Smooth muscle cell (in vitro differentiated cells): ENCODE measurements around the gene NKG7. TPM values are rescaled to one million over a fixed set of nuclear protein-coding genes. Genes with fewer than 3 reads are reported as not detected.

Source experiments
- DNase-seq: peaks from one replicate; lab custom pipeline; 2025; ENCODE audit not compliant: unreplicated experiment; lab: John Stamatoyannopoulos, UW
- H2AFZ ChIP-seq: fragments of 200-600 bp; sonication (generic); 2 replicates; pipeline ENCODE4 v1.6.0; 2016; ENCODE audit warnings: antibody characterized with exemption, low read depth, mild to moderate bottlenecking
- H3F3A ChIP-seq: fragments of 200-600 bp; sonication (generic); 2 replicates; pipeline ENCODE4 v1.6.0; 2017; ENCODE audit warnings: antibody characterized with exemption, low read depth
- H3K27ac ChIP-seq: fragments of 200-600 bp; sonication (generic); 2 replicates; pipeline ENCODE4 v1.5.1; 2016; ENCODE audit warnings: low read depth, mild to moderate bottlenecking
- H3K27me3 ChIP-seq: fragments of 200-600 bp; sonication (generic); 2 replicates; pipeline ENCODE4 v1.6.1; 2016; ENCODE audit warnings: low read depth, mild to moderate bottlenecking
- H3K36me3 ChIP-seq: fragments of 200-600 bp; sonication (generic); 2 replicates; pipeline ENCODE4 v1.5.1; 2016; ENCODE audit warnings: low read depth
- H3K4me1 ChIP-seq: fragments of 200-600 bp; sonication (generic); 2 replicates; pipeline ENCODE4 v1.5.1; 2016; ENCODE audit warnings: low read depth
- H3K4me2 ChIP-seq: fragments of 200-600 bp; sonication (generic); 2 replicates; pipeline ENCODE4 v1.6.0; 2016; ENCODE audit warnings: mild to moderate bottlenecking
- H3K4me3 ChIP-seq: fragments of 200-600 bp; sonication (generic); 2 replicates; pipeline ENCODE4 v1.5.1; 2016; ENCODE audit warnings: mild to moderate bottlenecking
- H3K79me2 ChIP-seq: fragments of 200-600 bp; sonication (generic); 2 replicates; pipeline ENCODE4 v1.6.0; 2016; ENCODE audit warnings: low read depth, mild to moderate bottlenecking
- H3K9ac ChIP-seq: fragments of 200-600 bp; sonication (generic); 2 replicates; pipeline ENCODE4 v1.6.0; 2016; ENCODE audit warnings: low read depth
- H3K9me3 ChIP-seq: fragments of 200-600 bp; sonication (generic); replicated peaks from 2 replicates; pipeline ENCODE4 v1.5.1; 2016; ENCODE audit warnings: low read depth
- H4K20me1 ChIP-seq: fragments of 200-600 bp; sonication (generic); 2 replicates; pipeline ENCODE4 v1.6.0; 2016; ENCODE audit warnings: low read depth
- WGBS: methylation state at CpG from one replicate; pipeline ENCODE4 v1.1.7; 2016; ENCODE audit warnings: low lambda C conversion rate; 5-methylcytosine and 5-hydroxymethylcytosine counted together
- polyA plus RNA-seq: library from polyadenylated mRNA; unstranded; fragments of >200 nt; fragmentation: Nextera tagmentation; extraction: Ambion mirVana; gene quantifications from 2 replicates; pipeline ENCODE4 v1.2.1, GENCODE V29; 2016
- total RNA-seq: library from RNA; depleted of rRNA; stranded (reverse); fragments of >200 nt; gene quantifications from 2 replicates; pipeline ENCODE4 v1.2.3, GENCODE V29; 2014
- TF ChIP-seq, protein P1 (sequence below): fragments of 200-600 bp; sonication (generic); IDR thresholded peaks from 2 replicates; pipeline ENCODE4 v1.5.1; 2017; ENCODE audit warnings: borderline replicate concordance, mild to moderate bottlenecking, antibody characterized with exemption; ENCODE audit not compliant: insufficient read depth, poor library complexity, severe bottlenecking

Gene NKG7
- total and polyA plus RNA-seq, 2 experiments from 2014 or later: not detected

DNA sequence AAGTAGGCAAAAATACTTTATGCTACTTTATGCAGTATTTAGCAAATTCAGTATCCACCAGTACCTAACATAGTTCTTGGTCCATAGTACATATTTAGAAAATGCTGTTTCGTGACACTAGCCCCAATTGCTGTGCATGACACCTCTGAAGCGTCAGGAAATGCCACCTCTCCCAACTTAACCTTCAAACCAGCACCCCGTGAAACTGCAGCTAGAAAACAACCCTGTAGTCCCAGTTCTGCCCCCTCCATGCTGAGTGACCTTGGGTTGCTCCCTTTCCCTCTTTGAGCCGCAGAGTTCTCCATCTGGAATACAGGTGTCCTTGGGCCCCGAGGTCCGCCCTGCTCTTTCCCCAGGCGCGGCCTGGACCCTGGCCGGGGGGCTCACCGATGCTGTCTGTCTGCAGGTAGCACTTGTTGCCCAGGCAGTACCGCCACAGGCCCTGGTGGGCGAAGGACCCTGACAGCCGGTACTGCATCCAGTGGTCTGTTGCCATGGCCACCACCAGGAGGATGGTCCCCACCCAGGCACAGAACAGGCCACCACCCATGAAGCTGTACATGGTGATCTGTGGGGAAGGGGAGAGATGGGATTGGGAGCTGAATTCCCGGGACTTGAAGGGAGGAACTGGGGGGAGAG lies 14.5 kb upstream of the NKG7 start:
- WGBS: 94% methylated on average over 14 of the region's 14 CpGs
- Histone ChIP-seq H3K36me3 (no peaks in the 10 kb centered on the region), H3K9ac (no peak overlapping the region), H3K79me2 (no peaks in the 10 kb centered on the region), H3K4me3 (no peak overlapping the region), H3K4me1 (peaks cover 12% of the 10 kb centered on the region), H2AFZ (no peak overlapping the region), H4K20me1 (no peaks in the 10 kb centered on the region), H3F3A (no peaks in the 10 kb centered on the region), H3K9me3 (no peaks in the 10 kb centered on the region), H3K27ac (no peak overlapping the region), H3K4me2 (no peak overlapping the region), H3K27me3 (no peaks in the 10 kb centered on the region)
- TF ChIP-seq, protein P1, sequence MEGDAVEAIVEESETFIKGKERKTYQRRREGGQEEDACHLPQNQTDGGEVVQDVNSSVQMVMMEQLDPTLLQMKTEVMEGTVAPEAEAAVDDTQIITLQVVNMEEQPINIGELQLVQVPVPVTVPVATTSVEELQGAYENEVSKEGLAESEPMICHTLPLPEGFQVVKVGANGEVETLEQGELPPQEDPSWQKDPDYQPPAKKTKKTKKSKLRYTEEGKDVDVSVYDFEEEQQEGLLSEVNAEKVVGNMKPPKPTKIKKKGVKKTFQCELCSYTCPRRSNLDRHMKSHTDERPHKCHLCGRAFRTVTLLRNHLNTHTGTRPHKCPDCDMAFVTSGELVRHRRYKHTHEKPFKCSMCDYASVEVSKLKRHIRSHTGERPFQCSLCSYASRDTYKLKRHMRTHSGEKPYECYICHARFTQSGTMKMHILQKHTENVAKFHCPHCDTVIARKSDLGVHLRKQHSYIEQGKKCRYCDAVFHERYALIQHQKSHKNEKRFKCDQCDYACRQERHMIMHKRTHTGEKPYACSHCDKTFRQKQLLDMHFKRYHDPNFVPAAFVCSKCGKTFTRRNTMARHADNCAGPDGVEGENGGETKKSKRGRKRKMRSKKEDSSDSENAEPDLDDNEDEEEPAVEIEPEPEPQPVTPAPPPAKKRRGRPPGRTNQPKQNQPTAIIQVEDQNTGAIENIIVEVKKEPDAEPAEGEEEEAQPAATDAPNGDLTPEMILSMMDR: no peak
- no peak for DNase-seq

DNA sequence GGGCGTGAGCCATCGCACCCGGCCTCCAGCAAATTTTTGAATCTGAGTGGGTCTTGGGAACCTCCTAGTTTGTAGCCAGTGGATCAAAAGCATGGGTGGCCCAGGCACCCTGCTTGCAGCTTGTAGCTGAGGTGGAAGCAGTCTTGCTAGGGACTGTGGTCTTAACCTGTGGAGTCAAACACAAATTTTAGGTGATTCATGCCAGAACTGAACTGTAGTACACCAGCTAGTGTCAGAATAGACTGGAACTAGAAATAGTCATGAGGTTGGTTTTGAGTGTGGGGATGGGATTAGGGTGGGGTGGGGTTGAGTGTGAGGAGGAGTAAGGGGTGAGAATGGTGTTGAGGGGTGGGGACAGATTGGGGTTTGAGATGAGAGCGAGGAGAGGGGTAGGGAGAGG lies 9.6 kb upstream of the NKG7 start:
- no peak overlapping the region for H3K9ac ChIP-seq
- H3K27me3 ChIP-seq: no peaks in the 10 kb centered on the region
- H4K20me1 ChIP-seq: no peaks in the 10 kb centered on the region
- no peaks in the 10 kb centered on the region for H3K9me3 ChIP-seq
- no peak overlapping the region for H3K4me2 ChIP-seq
- no peaks in the 10 kb centered on the region for H3F3A ChIP-seq
- H3K36me3 ChIP-seq: no peaks in the 10 kb centered on the region
- H3K27ac ChIP-seq: no peak overlapping the region
- H2AFZ ChIP-seq: no peak overlapping the region
- H3K79me2 ChIP-seq: no peaks in the 10 kb centered on the region
- TF ChIP-seq, protein P1: no peak
- 95% methylated on average over 4 of the region's 4 CpGs for WGBS
- no peak for DNase-seq
- H3K4me1 ChIP-seq: no peaks in the 10 kb centered on the region
- H3K4me3 ChIP-seq: no peak overlapping the region

DNA sequence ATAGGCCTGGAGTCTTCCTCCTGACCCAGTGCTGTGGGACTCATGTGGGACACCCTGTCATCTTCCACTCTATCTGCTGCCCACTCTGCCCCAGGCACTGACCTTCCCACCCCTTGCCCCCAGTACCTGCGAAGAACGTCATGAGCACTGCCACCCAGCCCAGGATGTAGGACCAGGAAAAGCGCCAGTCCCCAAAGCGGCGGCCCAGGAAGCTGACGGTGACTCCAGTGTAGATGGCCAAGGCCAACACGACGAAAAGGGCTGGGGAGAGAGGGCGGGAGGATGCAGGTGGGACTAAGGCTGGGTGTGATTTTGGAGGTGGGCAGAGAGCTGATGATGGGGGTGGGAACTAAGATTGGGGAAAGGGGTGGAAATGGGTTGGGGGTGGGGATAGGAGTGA lies 7.9 kb upstream of the NKG7 start:
- Histone ChIP-seq H3K27ac (no peak overlapping the region), H3K36me3 (no peaks in the 10 kb centered on the region), H3K27me3 (no peaks in the 10 kb centered on the region), H3K79me2 (no peaks in the 10 kb centered on the region), H3K9ac (no peak overlapping the region), H3K4me3 (no peak overlapping the region), H4K20me1 (no peaks in the 10 kb centered on the region), H2AFZ (no peak overlapping the region), H3K4me2 (no peak overlapping the region), H3F3A (no peaks in the 10 kb centered on the region), H3K9me3 (no peaks in the 10 kb centered on the region), H3K4me1 (no peaks in the 10 kb centered on the region)
- DNase-seq: no peak
- TF ChIP-seq, protein P1: no peak
- 90% methylated on average over 9 of the region's 9 CpGs for WGBS

DNA sequence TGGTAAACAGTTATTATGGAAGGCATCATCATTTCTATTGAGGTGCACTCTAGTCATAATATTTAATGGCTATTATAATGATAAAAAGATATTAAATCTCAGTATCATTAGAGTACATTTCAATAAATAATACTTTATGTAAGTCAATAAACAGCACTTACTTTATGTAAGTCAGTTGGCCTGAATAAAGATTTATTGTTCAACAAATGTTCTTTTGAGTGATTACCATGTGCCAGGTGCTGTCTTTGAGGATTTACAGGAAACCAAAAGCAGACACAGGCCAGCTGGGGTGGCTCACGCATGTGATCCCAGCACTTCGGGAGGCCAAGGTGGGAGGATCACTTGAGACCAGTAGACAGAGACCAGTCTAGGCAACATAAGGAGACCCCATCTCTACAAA lies 5.0 kb upstream of the NKG7 start:
- WGBS: 96% methylated on average over 2 of the region's 2 CpGs
- no peaks in the 10 kb centered on the region for H4K20me1 ChIP-seq
- TF ChIP-seq, protein P1: no peak

More for the DNA sequence above, 5.0 kb upstream of the NKG7 start:
- no peak overlapping the region for H3K9ac ChIP-seq
- H3K79me2 ChIP-seq: no peaks in the 10 kb centered on the region
- H3K36me3 ChIP-seq: no peaks in the 10 kb centered on the region
- H3K4me1 ChIP-seq: no peaks in the 10 kb centered on the region
- H3F3A ChIP-seq: no peaks in the 10 kb centered on the region
- no peak for DNase-seq
- no peaks in the 10 kb centered on the region for H3K9me3 ChIP-seq
- H3K4me2 ChIP-seq: no peak overlapping the region
- no peak overlapping the region for H2AFZ ChIP-seq
- no peak overlapping the region for H3K4me3 ChIP-seq
- no peaks in the 10 kb centered on the region for H3K27me3 ChIP-seq
- no peak overlapping the region for H3K27ac ChIP-seq
